CD4-positive, alpha-beta T cell (primary cell): Measurements from ENCODE around the gene IKBKG. TPM values are rescaled to one million over a fixed set of nuclear protein-coding genes. Genes with fewer than 3 reads are reported as not detected.

Experiments
- ATAC-seq: fragments of 200-7000 bp; cut with Tn5 transposase; one replicate; pipeline ENCODE4 v1.10.0; 2022; ENCODE audit warnings: mild to moderate bottlenecking; ENCODE audit not compliant: poor library complexity
- CTCF ChIA-PET: fragments of 350-600 bp; sonication (Branson Sonifier 250); formaldehyde crosslinking; loops from one replicate; lab custom pipeline; 2021; ENCODE audit warnings: antibody characterized with exemption, inconsistent platforms; lab: Charles Lee
- POLR2A ChIA-PET: fragments of 350-600 bp; sonication (Branson Sonifier 250); formaldehyde crosslinking; loops from one replicate; lab custom pipeline; 2021; ENCODE audit warnings: antibody characterized with exemption, inconsistent platforms; lab: Charles Lee
- DNase-seq, 14 experiments: peaks; one replicate each; pipeline ENCODE4 v3.0.0-alpha.2; 2013 to 2020; ENCODE audit warnings: mixed read lengths in 2 of 14
- H3K27ac ChIP-seq, 2 donors: one replicate each; pipeline versions ENCODE4 v1.5.1 to v1.7.0; 2013; ENCODE audit warnings: low read length in 2 of 2, low read depth in 1 of 2, mild to moderate bottlenecking in 1 of 2
- H3K27me3 ChIP-seq, 2 experiments: 1 replicate in 1 of 2; 2 replicates in 1 of 2; pipeline versions ENCODE4 v1.6.1 to v1.7.0; 2013; ENCODE audit warnings: low read length in 2 of 2, control low read depth in 1 of 2, mild to moderate bottlenecking in 1 of 2, moderate library complexity in 1 of 2; ENCODE audit not compliant: insufficient read depth in 2 of 2, control insufficient read depth in 1 of 2
- H3K36me3 ChIP-seq: one replicate; pipeline ENCODE4 v1.6.1; 2013; ENCODE audit warnings: low read length, control low read depth; ENCODE audit not compliant: insufficient read depth
- H3K4me1 ChIP-seq: one replicate; pipeline ENCODE4 v1.6.1; 2013; ENCODE audit warnings: low read length, control low read depth; ENCODE audit not compliant: insufficient read depth
- H3K4me3 ChIP-seq: one replicate; pipeline ENCODE4 v1.5.1; 2013; ENCODE audit warnings: mild to moderate bottlenecking, low read length, moderate library complexity
- H3K9me3 ChIP-seq, 2 experiments: 1 replicate in 1 of 2; 2 replicates in 1 of 2; pipeline versions ENCODE4 v1.6.1 to v1.7.0; 2013; ENCODE audit warnings: low read length in 2 of 2, mild to moderate bottlenecking in 2 of 2, control low read depth in 1 of 2, moderate library complexity in 1 of 2; ENCODE audit not compliant: control insufficient read depth in 1 of 2, insufficient read depth in 1 of 2
- H3K27ac Mint-ChIP-seq: one replicate; pipeline ENCODE4 v1.8.0; 2020; ENCODE audit warnings: mixed read lengths
- H3K27me3 Mint-ChIP-seq: one replicate; pipeline ENCODE4 v1.8.0; 2021; ENCODE audit warnings: mixed read lengths
- H3K36me3 Mint-ChIP-seq: one replicate; pipeline ENCODE4 v1.8.0; 2021; ENCODE audit warnings: low read depth, mixed read lengths
- H3K4me1 Mint-ChIP-seq: one replicate; pipeline ENCODE4 v1.8.0; 2021; ENCODE audit warnings: low read depth, mixed read lengths
- H3K4me3 Mint-ChIP-seq: one replicate; pipeline ENCODE4 v1.8.0; 2020; ENCODE audit warnings: mild to moderate bottlenecking, mixed read lengths
- H3K9me3 Mint-ChIP-seq: one replicate; pipeline ENCODE4 v1.8.0; 2020; ENCODE audit warnings: mixed read lengths
- CTCF ChIP-seq: fragments of 200-600 bp; IDR thresholded peaks from one replicate; pipeline ENCODE4 v1.8.0; 2022; ENCODE audit warnings: antibody characterized with exemption, mild to moderate bottlenecking
- intact Hi-C, 2 experiments: fragments of 100-400 bp; cut with DNase I in 1 of 2; cut with micrococcal nuclease in 1 of 2; formaldehyde crosslinking; loops; one replicate each; pipeline versions ENCODE4 v1.15.1 to v1.9.0; 2023 to 2025; cut with DNase I, micrococcal nuclease
- total RNA-seq, 174 experiments: library from RNA in 2 of 174; stranded (reverse) in 2 of 174; gene quantifications; one replicate each; pipeline ENCODE4 v1.2.3 and lab custom pipeline; 2021 to 2026

IKBKG gene
- total RNA-seq, 2 experiments from 2014 or later: 26.2 to 27.2 TPM

DNA sequence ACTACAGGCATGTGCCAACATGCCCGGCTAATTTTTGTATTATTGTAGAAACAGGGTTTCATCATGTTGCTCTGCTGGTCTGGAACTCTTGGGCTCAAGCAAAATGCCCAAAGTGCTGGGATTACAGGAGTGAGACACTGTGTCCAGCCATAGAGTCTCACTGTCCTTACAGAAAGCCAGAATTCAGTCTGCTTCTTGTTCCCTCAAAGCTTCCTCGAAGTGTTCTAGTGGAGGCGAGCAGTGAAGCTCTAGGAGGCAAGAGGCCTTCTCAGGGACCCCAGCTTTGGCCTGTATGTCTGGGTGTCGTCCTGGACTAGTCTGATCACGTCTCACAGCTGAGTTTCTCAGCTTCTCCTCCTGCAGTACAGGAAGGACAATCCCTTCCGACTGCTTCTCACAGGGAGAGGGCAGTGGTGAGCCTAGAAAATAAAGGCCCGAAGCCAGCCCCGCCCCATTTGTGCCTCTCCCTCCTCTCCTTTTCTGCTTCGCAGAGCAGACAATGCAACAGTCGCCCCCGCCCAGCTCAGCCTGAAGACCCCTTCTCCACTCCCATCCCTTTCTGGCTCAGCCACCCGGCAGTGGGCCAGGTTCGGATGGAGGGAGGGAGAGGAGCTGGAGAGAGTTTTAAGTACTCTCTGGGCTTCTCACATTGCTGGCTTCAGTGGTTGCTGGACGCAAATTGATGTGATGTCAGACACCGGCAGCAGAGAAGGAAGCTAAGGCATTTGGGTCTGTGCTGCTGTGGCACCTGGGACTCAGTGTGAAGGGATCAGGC lies 20.3 kb upstream of the IKBKG start:
- Histone ChIP-seq H3K36me3 (no peaks in the 10 kb centered on the region), H3K27me3 (no peaks in the 10 kb centered on the region), H3K9me3 (no peaks in the 10 kb centered on the region), H3K4me3 (peak overlapping the region; percentile 5), H3K4me1 (peaks cover 24% of the 10 kb centered on the region), H3K27ac (no peak overlapping the region)
- Mint-ChIP-seq H3K27ac (peak overlapping the region; percentile 51), H3K27me3 (no peaks in the 10 kb centered on the region), H3K4me3 (no peak overlapping the region), H3K36me3 (no peaks in the 10 kb centered on the region), H3K9me3 (no peaks in the 10 kb centered on the region), H3K4me1 (peaks cover 22% of the 10 kb centered on the region)
- CTCF ChIA-PET: interaction anchor here (0.6 to 1.3 kb wide), 7 partner anchors 8 to 129 kb away, joined by 3 to 8 read pairs (median 3); partner anchors contain the start of genes ATP6AP1, FAM3A and RPL10
- no peak for TF ChIP-seq CTCF
- POLR2A ChIA-PET: interaction anchor here (0.6 to 3.1 kb wide), 8 partner anchors 11 to 148 kb away, joined by 3 to 21 read pairs (median 4); partner anchors contain the start of genes ATP6AP1, EMD, FAM3A and RPL10
- ATAC-seq (peak; percentile 93), DNase-seq (peak; percentile 36 to 77 (median 54))
- intact Hi-C loops: no loop called here

GRCh38 chrX:154529206-154529612 lies 18.2 kb upstream of the IKBKG start:
- Mint-ChIP-seq H3K27me3 (no peaks in the 10 kb centered on the region), H3K9me3 (no peaks in the 10 kb centered on the region), H3K4me1 (peaks cover 22% of the 10 kb centered on the region), H3K36me3 (no peaks in the 10 kb centered on the region), H3K4me3 (no peak overlapping the region), H3K27ac (no peak overlapping the region)
- Histone ChIP-seq H3K36me3 (peaks cover 16% of the 10 kb centered on the region), H3K27me3 (no peaks in the 10 kb centered on the region), H3K4me3 (no peak overlapping the region), H3K27ac (no peak overlapping the region), H3K4me1 (peaks cover 24% of the 10 kb centered on the region), H3K9me3 (no peaks in the 10 kb centered on the region)
- TF ChIP-seq CTCF: no peak
- ChIA-PET CTCF (no interaction called here), POLR2A (no interaction called here)
- ATAC-seq (no peak), DNase-seq (no peak)
- intact Hi-C loops: no loop called here

DNA sequence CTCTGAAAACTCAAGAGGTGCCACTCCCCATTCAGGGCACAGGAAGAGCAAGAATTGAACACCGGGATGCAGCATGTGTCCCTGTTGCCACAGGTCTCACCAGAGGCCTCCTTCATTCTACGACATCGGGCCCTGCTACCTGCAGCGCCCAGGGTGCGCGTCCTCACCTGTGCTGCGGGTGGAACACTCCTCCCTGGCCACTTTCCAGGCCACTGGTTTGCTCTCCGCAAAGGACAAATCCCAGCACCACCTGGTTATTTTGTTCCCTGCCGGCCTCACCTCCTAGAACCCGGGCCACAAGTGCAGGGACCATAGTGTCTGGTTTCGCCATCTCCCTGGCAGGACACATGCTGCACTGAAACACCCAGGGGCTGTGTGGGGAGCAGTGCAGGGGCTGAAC lies 17.1 kb upstream of the IKBKG start:
- no peak for DNase-seq
- Histone ChIP-seq H3K9me3 (no peaks in the 10 kb centered on the region), H3K4me3 (no peak overlapping the region), H3K36me3 (peaks cover 21% of the 10 kb centered on the region), H3K4me1 (peaks cover 32% of the 10 kb centered on the region), H3K27me3 (no peaks in the 10 kb centered on the region), H3K27ac (no peak overlapping the region)
- Mint-ChIP-seq H3K36me3 (peaks cover 6% of the 10 kb centered on the region), H3K9me3 (no peaks in the 10 kb centered on the region), H3K27ac (no peak overlapping the region), H3K4me1 (peaks cover 27% of the 10 kb centered on the region), H3K27me3 (no peaks in the 10 kb centered on the region), H3K4me3 (no peak overlapping the region)
- intact Hi-C loops: loop anchor here (5.0 kb wide), 2 partner anchors 128 to 133 kb away; partner anchors contain the start of gene RPL10 (in 1 of the 2)
- POLR2A ChIA-PET: no interaction called here
- TF ChIP-seq CTCF: no peak
- CTCF ChIA-PET: no interaction called here
- ATAC-seq: no peak
